ENCODE results near the gene RSPH9.

RSPH9 gene

GRCh38 chr6:43668151-43669028 lies 23.6 kb downstream of the RSPH9 start:
- Histone ChIP-seq H3K4me1 (ENCODE audit: control insufficient read depth, insufficient read depth, low read depth, low read length) (peaks cover 22% of the 10 kb centered on the region), H3K4me3 (ENCODE audit: insufficient read depth in 1 of 2, low read depth in 1 of 2, low read length in 2 of 2) (no peak overlapping the region), H3K4ac (ENCODE audit: low read depth in 1 of 2, low read length in 2 of 2) (peak overlapping the region in 1 of 2 experiments; percentile 75), H2BK15ac (ENCODE audit: low read depth, poor library complexity, severe bottlenecking) (peak overlapping the region; percentile 90), H2AK5ac (ENCODE audit: low read length, severe bottlenecking) (no peak overlapping the region), H3K18ac (ENCODE audit: low read depth in 1 of 2, low read length in 2 of 2) (peak overlapping the region; percentile 37 to 87), H3K79me1 (replicated peaks; ENCODE audit: low read length, poor library complexity, severe bottlenecking) (no peaks in the 10 kb centered on the region), H2BK12ac (ENCODE audit: low read length in 2 of 2) (peak overlapping the region; percentile 1 to 34), H2BK5ac (ENCODE audit: low read depth, low read length, poor library complexity, severe bottlenecking) (no peak overlapping the region), H3K27ac (ENCODE audit: low read length, poor library complexity, severe bottlenecking) (no peak overlapping the region), H3K14ac (ENCODE audit: low read length in 2 of 2) (peak overlapping the region in 1 of 2 experiments; percentile 15), H4K91ac (ENCODE audit: low read length) (peak overlapping the region; percentile 62), H4K8ac (ENCODE audit: low read length) (peak overlapping the region; percentile 85), H3K4me2 (ENCODE audit: low read length, poor library complexity, severe bottlenecking) (peak overlapping the region; percentile 6), H2BK120ac (ENCODE audit: low read depth, low read length) (no peak overlapping the region), H3K27me3 (ENCODE audit: control insufficient read depth in 1 of 2, insufficient read depth in 1 of 2, low read length in 2 of 2) (peaks cover 2 to 5% of the 10 kb centered on the region in 2 experiments), H2AFZ (ENCODE audit: low read depth, low read length) (no peak overlapping the region), H3K23ac (ENCODE audit: low read length in 2 of 2) (peak overlapping the region in 1 of 2 experiments; percentile 97), H3K9ac (ENCODE audit: low read length) (peak overlapping the region; percentile 65), H3K36me3 (ENCODE audit: control insufficient read depth in 1 of 2, insufficient read depth in 2 of 2, low read depth in 1 of 2, low read length in 2 of 2) (peaks cover 22 to 31% of the 10 kb centered on the region in 2 experiments), H3K9me3 (ENCODE audit: control insufficient read depth, low read length) (no peaks in the 10 kb centered on the region)
- 15% methylated on average over 16 of the region's 17 CpGs for WGBS
- DNase-seq = peak; percentile 56

- WGBS = 84% methylated on average over 15 of the region's 15 CpGs
- Histone ChIP-seq H2AFZ (ENCODE audit: low read depth, low read length) (no peak overlapping the region), H3K4me3 (ENCODE audit: insufficient read depth in 1 of 2, low read depth in 1 of 2, low read length in 2 of 2) (peak overlapping the region in 1 of 2 experiments; percentile 15), H4K91ac (ENCODE audit: low read length) (no peak overlapping the region), H3K18ac (ENCODE audit: low read depth in 1 of 2, low read length in 2 of 2) (no peak overlapping the region), H3K79me1 (replicated peaks; ENCODE audit: low read length, poor library complexity, severe bottlenecking) (no peaks in the 10 kb centered on the region), H2BK15ac (ENCODE audit: low read depth, poor library complexity, severe bottlenecking) (no peak overlapping the region), H3K4me2 (ENCODE audit: low read length, poor library complexity, severe bottlenecking) (no peak overlapping the region), H4K8ac (ENCODE audit: low read length) (no peak overlapping the region), H3K4ac (ENCODE audit: low read depth in 1 of 2, low read length in 2 of 2) (no peak overlapping the region), H2BK5ac (ENCODE audit: low read depth, low read length, poor library complexity, severe bottlenecking) (no peak overlapping the region), H3K27me3 (ENCODE audit: control insufficient read depth in 1 of 2, insufficient read depth in 1 of 2, low read length in 2 of 2) (peaks cover 2 to 5% of the 10 kb centered on the region in 2 experiments), H2BK120ac (ENCODE audit: low read depth, low read length) (no peak overlapping the region), H3K9me3 (ENCODE audit: control insufficient read depth, low read length) (no peaks in the 10 kb centered on the region), H3K27ac (ENCODE audit: low read length, poor library complexity, severe bottlenecking) (no peak overlapping the region), H2BK12ac (ENCODE audit: low read length in 2 of 2) (peak overlapping the region in 1 of 2 experiments; percentile 7), H3K14ac (ENCODE audit: low read length in 2 of 2) (no peak overlapping the region), H3K23ac (ENCODE audit: low read length in 2 of 2) (no peak overlapping the region), H3K4me1 (ENCODE audit: control insufficient read depth, insufficient read depth, low read depth, low read length) (peaks cover 22% of the 10 kb centered on the region), H3K36me3 (ENCODE audit: control insufficient read depth in 1 of 2, insufficient read depth in 2 of 2, low read depth in 1 of 2, low read length in 2 of 2) (peaks cover 31 to 40% of the 10 kb centered on the region in 2 experiments), H2AK5ac (ENCODE audit: low read length, severe bottlenecking) (no peak overlapping the region), H3K9ac (ENCODE audit: low read length) (peak overlapping the region; percentile 65)
- peak; percentile 37 for DNase-seq
Measured at GRCh38 chr6:43669050-43669921, 24.4 kb downstream of the RSPH9 start.

DNA sequence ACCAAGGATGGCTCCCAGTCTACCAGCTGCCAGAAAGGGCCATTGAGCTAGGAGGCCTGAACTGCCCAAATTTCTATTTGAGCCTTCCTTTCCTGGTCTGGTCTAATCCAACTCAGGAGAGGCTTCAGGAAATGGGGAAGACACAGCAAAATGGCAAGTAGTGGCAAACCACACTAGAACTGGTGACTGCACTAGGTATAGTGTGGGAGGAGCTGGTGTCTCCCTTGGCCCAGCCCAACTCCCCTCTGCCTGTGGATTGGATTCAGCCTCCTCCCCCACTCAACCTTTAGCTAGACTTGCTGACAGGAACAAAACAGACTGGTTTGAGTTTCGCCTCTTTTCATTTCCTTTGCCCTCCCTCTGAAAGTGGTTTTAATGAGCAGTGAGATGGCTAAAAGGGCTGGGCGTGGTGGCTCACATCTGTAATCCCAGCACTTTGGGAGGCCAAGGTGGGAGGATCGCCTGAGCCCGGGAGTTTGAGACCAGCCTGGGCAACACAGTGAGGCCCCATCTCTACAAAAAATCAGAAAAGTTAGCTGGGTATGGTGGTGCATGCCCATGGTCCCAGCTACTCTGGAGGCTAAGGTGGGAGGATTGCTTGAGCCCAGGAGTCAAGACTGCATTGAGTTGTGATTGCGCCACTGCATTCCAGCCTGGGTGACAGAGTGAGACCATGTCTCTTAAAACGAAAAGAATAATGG lies 25.2 kb downstream of the RSPH9 start:
- H2AFZ ChIP-seq (ENCODE audit: low read depth, low read length) = no peak overlapping the region
- no peak overlapping the region for H2BK12ac ChIP-seq (ENCODE audit: low read length in 2 of 2)
- peaks cover 20% of the 10 kb centered on the region for H3K4me1 ChIP-seq (ENCODE audit: control insufficient read depth, insufficient read depth, low read depth, low read length)
- no peak overlapping the region for H2BK120ac ChIP-seq (ENCODE audit: low read depth, low read length)
- H4K91ac ChIP-seq (ENCODE audit: low read length) = no peak overlapping the region
- no peaks in the 10 kb centered on the region for H3K79me1 ChIP-seq (replicated peaks; ENCODE audit: low read length, poor library complexity, severe bottlenecking)
- peak overlapping the region in 1 of 2 experiments; percentile 15 for H3K4me3 ChIP-seq (ENCODE audit: insufficient read depth in 1 of 2, low read depth in 1 of 2, low read length in 2 of 2)
- H3K9ac ChIP-seq (ENCODE audit: low read length) = peak overlapping the region; percentile 62
- no peak overlapping the region for H2BK15ac ChIP-seq (ENCODE audit: low read depth, poor library complexity, severe bottlenecking)
- DNase-seq = no peak
- 95% methylated on average over 6 of the region's 6 CpGs for WGBS
- no peaks in the 10 kb centered on the region for H3K9me3 ChIP-seq (ENCODE audit: control insufficient read depth, low read length)
- peaks cover 2 to 5% of the 10 kb centered on the region in 2 experiments for H3K27me3 ChIP-seq (ENCODE audit: control insufficient read depth in 1 of 2, insufficient read depth in 1 of 2, low read length in 2 of 2)
- H3K4me2 ChIP-seq (ENCODE audit: low read length, poor library complexity, severe bottlenecking) = no peak overlapping the region
- no peak overlapping the region for H2BK5ac ChIP-seq (ENCODE audit: low read depth, low read length, poor library complexity, severe bottlenecking)
- no peak overlapping the region for H4K8ac ChIP-seq (ENCODE audit: low read length)
- H3K23ac ChIP-seq (ENCODE audit: low read length in 2 of 2) = no peak overlapping the region
- no peak overlapping the region for H3K4ac ChIP-seq (ENCODE audit: low read depth in 1 of 2, low read length in 2 of 2)
- no peak overlapping the region for H2AK5ac ChIP-seq (ENCODE audit: low read length, severe bottlenecking)
- no peak overlapping the region for H3K27ac ChIP-seq (ENCODE audit: low read length, poor library complexity, severe bottlenecking)
- no peak overlapping the region for H3K18ac ChIP-seq (ENCODE audit: low read depth in 1 of 2, low read length in 2 of 2)
- no peak overlapping the region for H3K14ac ChIP-seq (ENCODE audit: low read length in 2 of 2)
- H3K36me3 ChIP-seq (ENCODE audit: control insufficient read depth in 1 of 2, insufficient read depth in 2 of 2, low read depth in 1 of 2, low read length in 2 of 2) = peaks cover 39 to 48% of the 10 kb centered on the region in 2 experiments

Data from mesenchymal stem cell (in vitro differentiated cells and primary cell).